ENCODE data around the gene AP3B1.
A peak's percentile ranks its signal among the peaks of the same experiment; 100 is the strongest.

The AP3B1 gene

DNA sequence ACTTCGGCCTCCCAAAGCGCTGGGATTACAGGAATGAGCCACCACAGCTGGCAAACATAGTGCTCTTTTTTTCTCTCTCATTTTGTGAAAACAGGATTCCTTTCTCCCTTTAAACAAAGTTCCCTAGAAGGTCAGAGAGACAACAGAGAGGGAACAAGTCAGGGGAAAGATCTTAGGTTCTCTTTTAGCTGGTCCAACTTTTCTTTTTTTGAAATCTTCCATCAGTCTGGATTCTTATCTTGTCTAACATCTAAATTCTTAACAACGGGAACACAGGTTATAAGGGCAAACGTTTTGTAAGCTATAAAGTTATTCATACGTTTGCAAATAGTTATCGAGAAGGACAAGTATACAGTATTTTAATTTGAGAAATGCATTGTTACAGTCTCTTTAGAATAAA lies 294.3 kb downstream of the AP3B1 start:
- DNase-seq: no peak

DNA sequence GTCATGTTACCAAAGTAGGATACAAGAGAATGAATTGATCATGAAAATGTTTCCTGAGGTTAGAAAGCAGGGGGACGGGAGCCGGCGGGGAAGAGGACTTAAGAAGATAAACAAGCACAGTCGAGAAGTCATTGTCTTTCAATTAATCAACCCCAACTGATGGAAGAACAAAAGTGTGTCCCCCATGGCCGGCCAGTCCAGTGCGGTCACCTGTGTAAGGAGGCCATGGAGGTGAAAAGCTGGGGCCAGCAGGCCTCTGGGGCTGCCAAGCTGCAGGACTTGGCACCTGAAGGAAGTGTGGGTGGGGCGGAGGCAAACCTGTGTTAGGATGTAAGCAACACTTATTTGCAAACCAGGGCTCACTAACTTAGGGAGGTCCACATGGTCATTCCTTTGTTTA lies 295.1 kb downstream of the AP3B1 start:
- DNase-seq: no peak

DNA sequence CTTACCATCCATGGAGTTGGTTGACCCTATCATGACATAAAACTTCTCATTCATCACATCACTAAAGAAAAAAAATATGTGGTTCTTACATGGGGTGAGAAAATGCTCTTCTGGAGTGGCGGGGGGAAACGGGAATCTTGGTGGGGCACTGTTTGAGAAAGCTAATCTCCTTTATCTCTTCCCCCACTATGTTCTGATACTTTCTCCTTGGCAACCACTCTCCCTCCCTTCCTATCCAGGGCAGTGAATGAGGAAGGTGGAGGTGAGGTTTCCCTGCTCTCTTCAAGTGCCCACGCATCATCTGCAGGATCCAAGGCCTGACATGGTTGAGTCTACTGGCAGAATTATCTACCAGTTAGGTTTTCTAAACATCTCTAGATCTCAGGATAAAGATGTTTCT lies 297.6 kb downstream of the AP3B1 start:
- DNase-seq: no peak

DNA sequence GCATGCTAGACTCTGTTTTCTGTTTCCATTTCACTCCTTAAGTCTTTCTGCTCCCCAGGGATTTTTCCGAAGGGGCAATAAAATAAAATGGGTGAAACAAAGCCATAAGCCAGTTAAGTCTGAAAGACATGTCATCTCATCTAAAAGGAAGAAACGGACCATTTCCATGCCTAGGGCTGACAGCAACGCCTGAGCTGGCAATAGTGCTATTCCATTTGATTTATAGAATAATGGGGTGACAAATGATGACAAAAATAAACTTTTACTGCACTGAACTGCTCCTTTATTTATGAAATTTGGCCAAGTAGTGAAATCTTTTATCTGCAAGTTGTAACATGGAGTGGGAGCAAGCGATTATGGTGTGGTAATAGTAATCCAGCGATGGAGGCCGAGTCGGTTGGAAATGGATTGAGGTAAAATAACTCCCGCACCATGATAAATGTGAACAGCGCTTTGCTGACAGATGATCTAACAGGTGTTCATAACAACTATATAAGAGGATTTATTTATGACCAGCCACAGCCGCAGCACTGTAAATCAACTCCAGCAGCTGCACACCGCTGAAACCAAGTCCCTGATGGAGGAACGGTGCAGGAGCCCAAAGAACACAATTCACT lies 298.6 kb downstream of the AP3B1 start:
- no peak for DNase-seq

DNA sequence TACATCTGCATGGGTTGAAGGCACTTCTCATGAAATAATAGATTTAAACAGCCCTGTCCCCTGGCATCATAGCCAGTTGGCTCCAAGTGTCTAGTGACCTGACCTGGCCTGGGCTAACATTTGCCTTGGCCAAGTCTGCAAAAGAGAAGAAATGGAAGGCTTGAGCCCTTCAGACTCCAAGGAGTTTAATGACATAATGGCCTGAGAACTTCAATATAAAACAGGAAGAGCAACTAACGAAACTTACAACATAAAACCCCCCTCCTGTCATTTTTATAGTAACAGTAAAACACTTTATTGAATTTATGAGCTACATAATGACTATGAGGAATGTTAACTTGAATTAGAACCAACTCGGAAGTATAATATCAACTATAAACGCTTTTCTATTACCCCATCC lies 299.6 kb downstream of the AP3B1 start:
- DNase-seq: no peak

DNA sequence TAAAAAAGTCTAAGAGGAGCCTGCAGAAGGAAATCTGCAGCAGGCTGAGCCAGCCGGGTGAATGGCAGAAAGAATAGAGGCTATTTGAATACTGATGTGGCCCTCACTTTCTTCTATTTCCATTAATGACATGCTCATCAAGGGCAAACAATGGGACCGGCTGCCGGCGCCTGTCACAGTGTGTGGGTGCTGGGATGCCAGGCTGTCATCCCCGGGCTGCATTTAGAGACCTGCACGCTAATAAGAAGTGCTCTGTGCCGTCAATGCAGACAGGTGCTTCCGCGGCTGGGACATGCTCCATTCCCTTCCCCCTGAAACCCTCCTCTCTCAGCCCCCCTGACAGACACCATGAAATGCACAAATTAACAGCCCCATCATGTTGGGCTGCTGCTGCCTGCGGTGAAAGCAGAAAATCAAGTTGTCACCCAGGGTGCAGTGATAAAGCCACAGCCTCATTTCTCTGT lies 300.6 kb downstream of the AP3B1 start:
- no peak for DNase-seq

DNA sequence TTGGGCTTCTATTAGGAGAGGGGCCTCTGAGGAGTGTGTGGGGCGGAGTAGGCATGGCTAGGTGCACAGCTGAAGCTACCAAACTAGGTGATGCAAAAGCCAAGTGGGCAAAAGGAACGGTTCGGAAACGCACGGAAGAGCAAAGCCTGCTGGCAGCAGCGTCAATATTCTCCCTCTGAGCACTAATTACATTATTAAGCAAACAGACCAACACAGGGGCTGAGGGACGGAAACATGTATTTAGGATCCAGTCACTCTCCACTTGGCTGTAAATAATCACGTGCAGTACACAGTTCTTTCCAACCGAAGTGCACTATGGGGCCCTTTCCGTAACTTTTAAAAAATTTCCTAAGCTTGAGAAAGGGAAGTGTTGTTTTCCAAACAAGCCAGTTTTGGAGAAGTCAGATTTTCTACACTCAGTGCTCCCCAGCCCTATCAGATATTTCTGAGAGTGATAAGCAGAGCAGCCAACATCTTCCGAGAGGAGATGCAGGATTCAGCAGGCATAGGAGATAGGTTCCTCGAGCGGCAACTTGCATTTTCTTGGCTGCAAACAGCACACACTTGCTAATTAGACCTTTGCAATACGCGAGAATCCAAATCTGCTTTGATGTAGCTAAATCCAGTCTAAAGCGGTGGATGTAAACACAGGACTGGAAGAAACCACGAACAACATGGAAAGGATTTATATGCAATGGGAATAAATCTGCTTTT lies 301.2 kb downstream of the AP3B1 start:
- DNase-seq: no peak

DNA sequence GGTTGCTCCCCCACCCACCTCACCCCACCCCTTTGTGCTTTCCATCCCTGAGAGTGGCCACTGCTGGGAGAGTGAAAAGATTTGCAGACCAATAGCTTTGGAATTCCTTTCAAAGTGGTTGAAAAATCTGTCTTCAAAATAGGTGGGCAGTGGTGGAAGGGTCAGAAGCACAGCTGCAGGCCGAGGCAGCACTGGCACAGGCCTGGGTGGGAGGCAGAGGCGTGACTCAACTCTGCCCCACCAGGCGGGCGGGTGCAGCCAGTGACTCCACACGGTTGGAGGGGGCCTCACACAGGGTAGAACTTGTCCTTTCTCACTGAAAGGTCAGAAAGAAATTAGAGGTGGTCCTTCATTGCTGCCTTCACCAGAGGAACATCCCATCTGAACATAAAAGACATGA lies 303.4 kb downstream of the AP3B1 start:
- DNase-seq: no peak

DNA sequence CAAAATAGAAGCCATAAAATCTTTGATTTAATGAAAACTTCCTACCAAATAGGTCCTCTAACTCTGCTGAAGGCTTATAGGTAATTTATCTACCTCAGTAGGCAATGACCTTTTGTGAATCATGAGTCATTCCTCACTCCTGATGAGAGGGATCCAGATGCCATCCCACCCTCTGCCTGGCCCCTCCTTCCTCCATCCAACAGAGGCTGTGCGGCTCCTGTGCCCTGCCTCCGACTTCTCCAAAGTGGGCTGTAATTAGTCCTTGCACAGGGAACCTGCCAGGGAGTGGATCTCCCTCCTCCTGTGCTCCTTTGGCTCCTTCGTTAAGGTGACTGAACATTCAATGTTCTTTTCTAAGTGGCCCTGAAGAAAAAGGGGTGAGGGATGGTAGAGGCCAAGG lies 304.5 kb downstream of the AP3B1 start:
- DNase-seq: no peak

DNA sequence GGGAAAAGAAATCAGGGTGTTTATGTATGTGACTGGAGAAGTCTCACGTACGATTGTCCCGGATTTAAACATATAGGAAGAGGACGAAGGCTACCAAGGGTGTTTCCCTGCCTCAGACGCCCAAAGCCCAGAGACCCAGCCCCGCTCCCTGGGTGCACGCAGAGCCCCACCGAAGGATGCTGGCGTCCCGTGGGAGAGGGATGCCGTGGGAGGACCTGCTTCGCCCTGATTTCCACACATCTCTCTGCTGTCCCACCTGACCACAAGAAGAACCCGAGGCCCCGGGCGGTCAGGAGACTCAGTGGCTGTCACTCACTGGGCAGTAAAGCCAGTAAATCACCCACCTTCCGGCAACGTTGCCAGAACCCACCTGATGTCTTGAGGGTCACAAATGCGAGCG lies 306.5 kb downstream of the AP3B1 start:
- no peak for DNase-seq

DNA sequence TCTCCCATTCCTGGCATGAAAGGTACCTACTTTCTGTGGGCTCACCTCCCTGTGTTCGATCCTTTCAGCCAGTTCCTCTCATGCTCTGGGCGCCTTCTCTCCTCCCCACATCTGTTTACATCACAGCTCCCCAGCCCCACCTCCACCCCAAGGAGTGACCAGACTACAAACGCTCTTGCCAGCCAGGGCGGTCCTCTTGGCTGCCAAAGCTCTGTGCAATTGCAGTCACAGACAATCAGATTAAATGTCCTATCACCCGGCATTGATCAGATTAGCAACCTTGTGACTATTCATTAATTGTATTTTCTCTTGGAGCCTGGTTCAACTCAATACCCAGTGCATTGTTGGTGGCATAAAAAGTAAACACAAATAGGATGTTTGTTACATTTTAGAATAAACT lies 307.2 kb downstream of the AP3B1 start:
- no peak for DNase-seq

DNA sequence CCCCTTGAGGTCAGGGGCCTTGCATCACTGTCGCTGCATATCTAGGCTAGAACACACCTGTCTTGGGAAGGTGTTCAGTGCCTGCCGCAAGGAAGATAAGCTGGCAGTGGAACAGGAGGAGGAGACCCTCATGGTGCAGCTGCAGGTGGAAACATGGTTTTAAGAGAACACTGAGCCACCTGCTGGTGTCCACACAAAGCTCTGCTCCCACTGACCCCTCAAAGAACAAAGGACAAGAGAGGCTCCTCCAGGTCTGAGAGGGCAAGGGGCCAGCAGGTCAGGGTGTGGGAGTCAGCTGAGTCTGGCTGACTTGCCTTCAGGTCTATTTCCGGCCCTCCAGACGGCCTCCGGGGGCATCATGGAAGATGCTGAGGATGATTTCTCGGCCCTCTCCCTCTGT lies 308.2 kb downstream of the AP3B1 start:
- no peak for DNase-seq

DNA sequence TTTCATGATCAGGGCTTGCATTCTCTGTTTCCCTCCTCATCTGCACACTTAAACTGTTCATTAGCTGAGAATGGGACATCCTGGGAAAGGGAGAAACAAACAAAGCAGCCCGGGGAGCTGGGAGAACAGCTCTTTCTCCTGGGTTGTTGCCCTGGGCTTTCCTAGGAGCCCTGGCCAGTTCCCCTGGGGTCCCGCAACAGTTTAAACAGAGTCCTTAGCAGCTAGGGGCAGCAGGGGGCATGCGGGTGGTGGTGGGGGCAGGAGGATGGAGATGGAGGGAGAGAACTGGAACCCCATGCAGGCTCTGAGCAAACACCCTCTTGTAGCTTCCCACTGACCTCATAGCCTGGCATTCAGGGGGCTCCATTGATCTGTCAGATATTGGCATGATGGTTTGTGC lies 309.3 kb downstream of the AP3B1 start:
- no peak for DNase-seq

DNA sequence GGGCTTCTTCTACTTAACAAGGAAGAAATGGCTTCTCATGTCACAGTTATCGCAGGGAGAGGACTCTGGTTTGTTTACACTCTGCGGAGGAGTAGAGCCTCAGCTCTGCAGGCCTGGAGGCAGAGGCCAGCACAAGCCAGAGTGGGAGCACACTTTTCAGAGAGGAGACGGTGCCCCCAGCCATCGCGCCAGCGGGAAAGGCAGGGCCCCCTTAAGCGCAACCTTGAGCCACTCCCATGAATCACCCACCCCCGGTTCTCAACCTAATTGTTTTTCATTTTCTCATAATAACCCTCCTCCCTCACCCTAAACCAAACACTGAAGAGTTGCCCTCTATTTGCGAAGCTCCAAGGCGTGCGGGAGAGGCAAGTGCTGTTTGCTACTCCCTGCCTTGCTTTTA lies 309.9 kb downstream of the AP3B1 start:
- DNase-seq: no peak

DNA sequence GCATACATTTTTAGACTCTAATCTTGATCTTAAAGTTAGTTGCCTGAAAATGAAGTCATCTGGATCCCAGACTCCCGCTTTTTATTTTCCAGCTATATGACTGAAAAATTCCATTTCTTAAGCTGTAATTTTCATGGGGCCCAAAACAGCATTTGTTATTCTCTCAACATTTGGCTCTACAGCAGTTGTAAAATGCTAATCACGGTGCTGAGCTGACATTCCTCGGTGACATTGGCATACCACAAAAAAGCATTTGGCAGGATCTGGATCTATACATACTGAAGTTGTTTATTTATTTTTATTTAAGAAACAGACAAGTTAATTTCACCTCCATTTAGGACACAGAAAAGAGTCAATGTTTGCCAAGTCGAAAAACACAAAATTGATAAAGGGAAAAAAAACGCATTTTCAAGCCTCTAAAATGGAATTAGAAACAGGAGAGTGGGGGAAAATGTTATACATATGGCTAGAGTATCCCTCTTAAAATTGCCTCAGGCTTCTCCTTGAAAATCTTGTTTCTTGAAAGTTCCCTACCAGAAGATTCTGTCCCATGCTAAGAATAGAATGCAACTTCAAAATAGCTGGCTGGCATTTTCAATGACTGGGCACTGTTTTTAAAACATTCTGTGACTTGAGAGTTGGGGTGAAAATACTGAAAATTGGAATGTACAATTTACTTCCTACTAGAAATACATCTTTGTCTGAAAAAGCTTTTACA lies 310.9 kb downstream of the AP3B1 start:
- DNase-seq: no peak

DNA sequence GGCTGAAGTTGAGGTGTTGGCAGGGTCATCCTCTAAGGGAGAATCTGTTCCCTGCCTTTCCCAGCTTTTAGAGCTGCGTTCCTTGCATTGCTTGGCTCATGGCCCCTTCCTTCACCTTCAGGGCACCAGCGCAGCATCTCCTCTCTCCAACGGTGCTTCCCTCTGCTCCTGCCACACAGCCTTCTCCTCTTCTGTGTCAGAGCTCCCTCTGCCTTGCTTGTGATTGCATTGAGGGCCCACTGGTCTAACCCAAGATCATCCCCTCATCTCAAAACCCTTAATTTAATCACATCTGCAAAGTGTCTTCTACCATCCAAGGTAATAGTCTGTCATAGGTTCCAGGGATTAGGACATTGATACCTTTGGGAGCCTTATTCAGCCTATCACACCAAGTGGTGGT lies 312.7 kb downstream of the AP3B1 start:
- DNase-seq: no peak

DNA sequence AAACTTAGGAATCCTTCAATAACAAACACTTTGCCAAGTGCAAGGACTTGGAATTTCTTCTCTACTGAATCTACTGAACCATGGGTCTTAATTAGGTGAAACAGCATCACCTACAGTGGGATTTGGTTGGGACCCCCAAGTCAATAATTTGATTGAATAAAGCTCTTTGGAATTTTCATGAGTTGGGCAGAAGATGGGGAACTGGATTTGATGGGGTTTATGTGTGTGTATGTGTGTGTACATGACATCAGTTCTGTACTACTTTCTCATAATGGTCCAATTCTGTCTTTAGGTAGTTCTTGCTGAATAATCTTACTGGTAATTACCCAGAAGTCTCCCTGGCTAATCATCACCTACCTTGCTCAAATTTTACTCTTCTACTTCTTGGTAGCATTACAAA lies 319.9 kb downstream of the AP3B1 start:
- no peak for DNase-seq

DNA sequence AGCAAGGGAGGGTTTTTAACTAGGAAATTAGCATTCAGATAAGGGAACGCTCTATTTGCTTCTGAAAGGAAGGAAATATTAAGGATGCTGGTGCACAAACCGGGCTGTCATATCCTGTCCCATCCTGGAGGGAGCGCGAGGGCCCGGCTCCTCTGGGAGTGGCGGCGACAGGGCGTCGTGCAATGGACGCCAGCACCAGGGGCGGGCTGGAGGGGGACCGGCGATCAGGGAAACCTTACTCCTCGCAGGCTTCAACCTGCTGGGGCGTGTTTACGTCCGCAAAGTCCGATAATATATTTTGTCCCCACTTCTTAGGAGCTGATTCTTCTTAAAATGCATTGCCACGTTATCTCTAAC lies 321.3 kb downstream of the AP3B1 start:
- no peak for DNase-seq

DNA sequence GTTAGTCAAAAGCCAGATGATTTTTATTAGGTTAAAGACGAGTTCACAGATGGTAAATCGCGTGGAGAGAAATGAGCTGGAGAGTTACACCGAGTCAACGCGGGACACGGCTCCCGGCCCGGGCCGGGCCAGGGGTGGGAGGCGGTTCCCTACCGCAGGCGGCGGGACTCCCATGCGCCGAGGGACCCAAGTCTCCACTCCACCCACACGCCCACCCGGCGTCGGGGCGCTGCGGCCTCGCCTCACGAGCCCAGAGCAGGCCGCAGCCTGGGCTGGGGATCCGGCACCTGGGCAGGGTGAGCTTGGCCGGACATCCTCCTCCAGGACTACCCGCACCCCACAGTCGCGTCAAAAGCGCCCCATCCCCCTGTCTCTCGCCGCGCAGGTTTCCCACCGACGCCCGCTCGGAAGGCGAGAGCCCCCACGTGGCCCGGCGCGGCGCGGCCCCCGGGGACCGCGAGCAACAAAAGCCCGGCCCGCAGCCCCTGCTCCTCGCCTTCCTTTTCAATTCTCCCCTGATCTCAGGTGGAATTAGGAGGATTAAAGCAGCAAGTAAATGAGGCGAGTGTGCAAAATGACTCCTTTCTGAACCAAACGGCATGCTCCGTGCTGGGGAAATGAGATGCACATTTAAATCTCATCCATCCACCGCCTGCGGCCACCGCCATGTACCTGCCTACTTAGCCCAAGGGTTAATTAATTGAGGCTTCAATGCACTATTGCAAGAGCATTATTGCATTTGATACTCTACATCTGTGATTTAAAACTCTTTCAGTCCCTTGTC lies 321.8 kb downstream of the AP3B1 start:
- peak; percentile 21 to 22 for DNase-seq

DNA sequence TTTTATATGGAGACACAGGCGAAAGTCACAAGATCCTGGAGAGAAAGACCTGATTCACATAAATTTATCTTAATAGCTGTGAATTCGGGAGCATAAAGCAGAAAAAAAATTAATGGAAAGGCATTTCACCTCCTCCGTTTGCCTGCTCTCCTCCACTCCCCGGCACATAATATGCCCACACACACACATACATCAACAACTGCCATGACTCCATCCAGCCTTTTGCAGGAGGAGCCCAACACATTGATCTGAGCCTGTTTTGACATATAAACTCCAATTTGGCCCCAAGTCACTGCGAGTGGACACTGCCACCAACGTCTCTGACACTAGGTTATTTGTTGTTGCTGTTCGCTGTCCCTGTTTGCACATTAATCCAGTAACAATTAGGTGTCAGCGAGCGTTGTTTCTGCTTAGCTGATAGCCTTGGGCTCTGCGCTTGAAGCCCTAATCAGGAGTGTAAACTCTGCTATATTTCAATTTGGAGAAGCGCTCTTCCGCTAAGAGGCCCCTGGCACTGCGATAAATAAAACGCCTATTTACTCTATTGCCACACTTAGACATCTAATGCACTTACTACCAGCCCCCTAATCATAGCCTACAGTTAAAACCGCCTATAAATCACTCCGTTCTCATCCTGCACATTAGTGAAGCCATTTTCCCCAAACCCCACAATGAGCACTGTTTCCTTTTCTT lies 322.6 kb downstream of the AP3B1 start:
- DNase-seq: no peak

DNA sequence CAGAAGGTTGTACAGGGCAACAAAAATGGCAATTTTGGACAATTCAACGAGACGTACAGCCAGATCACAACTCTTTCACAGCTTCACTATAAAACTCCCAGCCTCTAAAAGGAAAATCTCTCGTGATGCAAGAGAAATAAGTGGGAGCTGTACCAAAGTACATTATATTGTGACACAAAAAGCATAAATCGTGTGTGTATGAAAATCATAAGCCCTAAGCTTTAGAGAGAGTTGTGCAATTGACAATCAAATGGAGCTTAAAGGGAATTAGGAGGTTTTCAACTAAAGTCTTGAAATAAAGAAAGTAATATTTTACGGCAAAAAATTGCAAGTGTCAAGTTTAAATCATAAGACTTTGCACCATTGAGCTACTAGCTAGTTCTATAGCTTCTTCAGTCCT lies 323.6 kb downstream of the AP3B1 start:
- DNase-seq: no peak

DNA sequence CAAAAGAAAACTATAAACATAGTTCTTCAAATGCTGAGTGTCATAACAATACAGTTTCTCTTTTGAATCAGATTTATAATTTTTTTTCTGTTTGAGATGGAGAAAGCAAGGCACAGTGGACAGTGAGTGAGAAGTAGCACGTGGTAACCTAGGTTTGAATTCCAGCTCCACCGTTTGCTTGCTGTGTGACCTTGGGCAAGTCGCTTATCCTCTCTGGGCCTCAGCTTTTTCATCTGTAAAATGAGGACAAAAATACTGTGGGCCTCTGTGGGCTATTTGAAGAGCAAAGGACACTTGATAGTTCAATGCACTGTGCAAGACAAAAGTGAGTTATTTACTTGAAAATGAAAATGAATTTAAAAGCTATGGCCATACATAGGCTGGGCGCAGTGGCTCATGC lies 330.7 kb downstream of the AP3B1 start:
- DNase-seq: no peak

DNA sequence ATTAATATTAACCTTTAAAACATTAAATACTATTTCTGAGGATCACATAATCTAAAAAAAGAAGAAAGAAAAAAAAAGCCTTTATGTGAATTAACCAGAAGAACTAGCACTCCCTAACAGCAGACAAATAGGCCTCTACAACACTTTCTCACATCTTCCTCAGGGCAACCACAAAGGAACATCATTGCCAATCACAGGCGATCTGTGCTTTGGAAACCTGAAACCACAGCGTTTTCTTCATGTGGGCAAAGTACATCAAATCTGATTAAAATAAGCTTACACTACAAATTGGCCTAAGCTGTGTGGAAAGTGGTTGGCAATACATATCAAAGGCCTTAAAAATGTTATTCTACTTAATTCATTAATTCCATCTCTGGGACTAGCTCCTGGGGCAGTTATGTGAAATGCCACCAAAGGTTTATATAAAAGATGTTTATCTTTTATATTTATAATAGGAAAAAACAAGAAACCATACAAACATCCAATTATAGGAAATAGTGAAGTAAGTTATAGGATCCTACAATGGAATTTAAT lies 333.6 kb downstream of the AP3B1 start:
- no peak for DNase-seq

Measured in activated CD4-positive, alpha-beta T cell treated with anti-CD3 and anti-CD28 coated beads, Interleukin-2, amount 50 U/mL, for 48 hours (primary cell).